Subcutaneous abdominal adipose tissue (tissue), 5 donors: ENCODE measurements around the gene KCNMB2.
"Not testable (repeated sequence)": the region's sequence is repeated elsewhere in the genome, so short reads cannot be mapped to it uniquely, and the experiment has no call there.

Experiments
- H3K27ac ChIP-seq: one replicate; pipeline ENCODE4 v1.7.0; 2013; ENCODE audit warnings: low read depth, mild to moderate bottlenecking, inconsistent platforms, low read length, moderate library complexity
- H3K27me3 ChIP-seq, 5 donors: one replicate each; pipeline ENCODE4 v1.7.0; 2013; ENCODE audit warnings: low read length in 5 of 5, inconsistent platforms in 1 of 5; ENCODE audit not compliant: control insufficient read depth in 5 of 5, insufficient read depth in 4 of 5
- H3K36me3 ChIP-seq, 5 donors: one replicate each; pipeline ENCODE4 v1.7.0; 2013; ENCODE audit warnings: low read length in 5 of 5; ENCODE audit not compliant: control insufficient read depth in 5 of 5, insufficient read depth in 5 of 5
- H3K4me1 ChIP-seq, 5 donors: one replicate each; pipeline ENCODE4 v1.7.0; 2013; ENCODE audit warnings: low read length in 5 of 5, mild to moderate bottlenecking in 3 of 5, moderate library complexity in 1 of 5; ENCODE audit not compliant: control insufficient read depth in 5 of 5, insufficient read depth in 5 of 5
- H3K4me3 ChIP-seq, 5 donors: one replicate each; pipeline ENCODE4 v1.7.0; 2013; ENCODE audit warnings: low read length in 5 of 5, low read depth in 1 of 5
- H3K9ac ChIP-seq, 5 donors: one replicate each; pipeline ENCODE4 v1.7.0; 2013; ENCODE audit warnings: low read length in 5 of 5, mild to moderate bottlenecking in 4 of 5, moderate library complexity in 3 of 5
- H3K9me3 ChIP-seq, 5 donors: one replicate each; pipeline ENCODE4 v1.7.0; 2013; ENCODE audit warnings: low read length in 5 of 5; ENCODE audit not compliant: control insufficient read depth in 5 of 5
- donor health status: healthy.
- donor health status: healthy.
- donor health status: healthy.
- donor health status: healthy.
- donor health status: healthy.

Gene KCNMB2

DNA sequence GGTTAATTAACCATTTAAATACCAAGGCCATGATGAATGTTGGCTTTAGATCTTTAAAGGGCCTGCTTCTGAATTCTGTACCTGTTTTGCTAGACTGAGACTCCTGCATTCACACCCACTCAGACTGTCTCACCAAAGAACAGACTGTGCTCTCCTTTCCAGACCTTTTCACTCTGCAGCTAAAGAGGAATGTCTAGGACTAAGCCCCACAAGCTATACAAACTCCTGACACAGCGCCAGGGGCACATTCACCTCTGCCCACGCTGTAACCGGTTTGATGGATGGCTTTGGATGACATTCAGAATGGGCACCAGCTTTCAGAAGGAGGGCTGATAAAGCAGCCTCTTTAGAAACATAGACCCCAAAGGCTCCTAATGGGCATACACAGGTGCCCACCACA is 200.1 kb downstream of the KCNMB2 start:
- no peak overlapping the region for H3K27ac ChIP-seq
- no peaks in the 10 kb centered on the region for H3K4me1 ChIP-seq
- H3K36me3 ChIP-seq: no peaks in the 10 kb centered on the region
- H3K9me3 ChIP-seq: peaks cover 0 to 2% (median 0%) of the 10 kb centered on the region in 5 donors
- no peak overlapping the region for H3K4me3 ChIP-seq
- H3K27me3 ChIP-seq: no peaks in the 10 kb centered on the region
- no peak overlapping the region for H3K9ac ChIP-seq

DNA sequence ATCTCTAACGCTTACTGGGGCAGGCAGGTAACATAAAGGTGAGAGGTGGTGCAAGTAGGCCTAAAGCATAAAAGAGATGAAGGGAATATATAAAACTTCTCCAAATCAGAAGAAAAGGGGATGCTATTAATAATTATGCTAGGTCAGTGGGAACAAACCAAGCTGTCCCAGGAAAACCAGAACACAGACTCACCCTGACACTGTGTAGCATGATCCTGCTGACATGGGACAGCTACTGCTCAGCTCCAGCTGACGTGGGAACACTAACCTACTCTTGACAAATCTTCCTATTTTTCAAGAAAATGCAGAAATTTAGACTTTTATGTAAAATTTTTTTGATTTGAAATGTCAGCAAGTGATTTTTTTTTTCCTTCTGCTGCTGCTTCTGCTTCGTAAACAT is 203.5 kb downstream of the KCNMB2 start:
- Histone ChIP-seq H3K27ac (no peak overlapping the region), H3K4me1 (no peaks in the 10 kb centered on the region), H3K27me3 (no peaks in the 10 kb centered on the region), H3K4me3 (no peak overlapping the region), H3K9me3 (no peaks in the 10 kb centered on the region), H3K36me3 (no peaks in the 10 kb centered on the region), H3K9ac (no peak overlapping the region)

DNA sequence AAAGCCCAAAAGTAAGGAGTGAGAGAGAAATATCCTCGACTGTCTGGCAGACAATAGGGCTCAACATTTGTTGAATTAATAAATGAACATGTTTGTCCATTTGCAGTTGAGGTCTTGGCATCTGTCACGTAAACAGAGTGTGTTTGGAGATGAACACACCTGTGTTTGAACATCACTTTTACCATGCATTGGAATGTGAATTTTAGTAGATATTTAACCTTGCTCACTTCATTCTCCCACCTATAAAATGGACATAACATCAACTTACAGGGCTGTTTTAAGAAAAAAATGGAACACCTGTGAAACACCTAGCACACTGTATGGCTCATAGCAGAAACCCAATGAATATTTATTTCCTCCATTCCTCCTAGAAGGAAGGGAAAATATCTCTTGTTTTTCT is 204.8 kb downstream of the KCNMB2 start:
- H3K4me3 ChIP-seq: no peak overlapping the region
- H3K4me1 ChIP-seq: no peaks in the 10 kb centered on the region
- H3K36me3 ChIP-seq: no peaks in the 10 kb centered on the region
- H3K9me3 ChIP-seq: no peaks in the 10 kb centered on the region
- H3K9ac ChIP-seq: no peak overlapping the region
- H3K27ac ChIP-seq: no peak overlapping the region
- no peaks in the 10 kb centered on the region for H3K27me3 ChIP-seq

DNA sequence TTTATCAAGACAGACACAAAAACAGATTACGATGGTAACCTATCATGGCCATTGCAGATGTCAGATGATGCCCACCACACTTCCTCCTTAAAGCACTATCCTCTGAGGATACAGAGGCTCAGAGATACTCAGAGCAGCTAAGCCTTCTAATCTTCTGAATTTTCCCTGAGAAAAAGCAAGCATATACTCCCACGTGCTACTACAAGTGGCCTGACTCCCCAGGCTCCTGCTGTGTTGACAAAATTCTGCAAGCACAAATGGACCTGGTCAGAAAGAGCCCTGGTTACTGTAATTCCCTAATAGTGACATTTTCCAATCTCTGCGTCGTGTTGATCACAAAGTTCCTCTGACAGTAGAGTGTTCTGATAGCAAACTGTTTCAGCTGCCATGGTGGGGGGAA is 207.1 kb downstream of the KCNMB2 start:
- Histone ChIP-seq H3K9me3 (peaks cover 0 to 2% (median 0%) of the 10 kb centered on the region in 5 donors), H3K4me3 (no peak overlapping the region), H3K27me3 (no peaks in the 10 kb centered on the region), H3K36me3 (no peaks in the 10 kb centered on the region), H3K9ac (no peak overlapping the region), H3K4me1 (no peaks in the 10 kb centered on the region), H3K27ac (no peak overlapping the region)

DNA sequence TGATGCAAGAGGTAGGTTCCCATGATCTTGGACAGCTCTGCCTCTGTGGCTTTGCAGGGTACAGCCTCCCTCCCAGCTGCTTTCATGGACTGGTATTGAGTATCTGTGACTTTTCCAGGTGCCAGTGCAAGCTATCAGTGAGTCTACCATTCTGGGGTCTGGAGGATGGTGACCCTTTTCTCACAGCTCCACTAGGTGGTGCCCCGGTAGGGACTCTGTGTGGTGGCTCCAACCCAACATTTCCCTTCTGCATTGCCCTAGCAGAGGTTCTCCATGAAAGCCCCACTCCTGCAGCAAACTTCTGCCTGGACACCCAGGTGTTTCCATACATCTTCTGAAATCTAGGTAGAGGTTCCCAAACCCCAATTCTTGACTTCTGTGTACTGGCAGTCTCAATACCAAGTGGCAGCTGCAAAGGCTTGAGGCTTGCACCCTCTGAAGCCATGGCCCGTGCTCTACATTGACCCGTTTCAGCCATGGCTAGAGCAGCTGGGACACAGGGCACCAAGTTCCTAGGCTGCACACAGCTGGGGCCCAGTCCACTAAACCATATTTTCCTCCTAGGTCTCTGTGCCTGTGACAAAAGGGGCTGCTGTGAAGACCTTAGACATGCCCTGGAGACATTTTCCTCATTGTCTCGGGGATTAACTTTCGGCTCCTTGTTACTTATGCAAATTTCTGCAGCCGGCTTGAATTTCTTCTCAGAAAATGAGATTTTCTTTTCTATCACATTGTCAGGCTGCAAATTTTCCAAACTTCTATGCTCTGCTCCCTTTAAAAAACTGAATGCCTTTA is 209.8 kb downstream of the KCNMB2 start:
- H3K9ac ChIP-seq, H3K9me3 ChIP-seq, H3K4me1 ChIP-seq, H3K36me3 ChIP-seq, H3K27ac ChIP-seq, H3K4me3 ChIP-seq, H3K27me3 ChIP-seq: not testable (repeated sequence)

DNA sequence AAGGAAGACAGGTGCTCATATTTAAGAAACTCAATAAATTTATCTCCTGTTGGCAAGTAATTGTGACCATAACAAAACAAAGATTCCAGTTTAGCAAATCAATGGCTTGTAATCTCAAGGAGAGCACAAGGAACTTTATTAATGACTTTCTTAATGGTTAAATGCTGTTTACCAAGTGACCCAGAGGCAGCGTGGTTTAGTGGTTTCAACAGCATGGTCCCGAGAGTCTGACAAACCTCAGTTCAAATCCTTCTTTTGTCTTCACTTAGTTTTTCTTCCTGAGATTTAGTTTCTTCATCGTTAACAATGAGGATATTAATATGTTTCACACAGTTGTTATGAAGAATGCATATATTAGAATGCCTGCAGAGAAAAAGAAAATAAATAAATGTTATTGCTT is 212.6 kb downstream of the KCNMB2 start:
- Histone ChIP-seq H3K4me3 (no peak overlapping the region), H3K27ac (no peak overlapping the region), H3K4me1 (no peaks in the 10 kb centered on the region), H3K9me3 (peaks cover 0 to 2% (median 0%) of the 10 kb centered on the region in 5 donors), H3K36me3 (no peaks in the 10 kb centered on the region), H3K27me3 (no peaks in the 10 kb centered on the region), H3K9ac (no peak overlapping the region)

DNA sequence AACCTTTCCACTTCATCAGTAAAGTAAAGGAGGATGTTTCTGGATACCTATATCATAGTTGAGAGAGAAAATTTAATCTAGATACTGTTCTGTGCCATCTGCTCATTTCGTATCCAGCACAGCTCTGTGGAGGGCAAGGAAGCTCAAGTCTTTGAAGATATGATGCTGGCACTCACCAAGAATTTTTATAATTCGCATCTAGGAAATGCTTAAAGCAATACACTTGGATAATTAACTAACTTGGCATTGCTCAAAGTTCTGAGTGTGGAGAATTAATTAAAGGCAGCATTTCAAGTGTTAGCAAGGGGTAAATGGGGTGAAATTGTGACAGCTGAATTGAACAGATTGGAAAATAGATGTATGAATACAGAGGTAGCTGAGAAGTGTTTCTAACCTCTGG is 213.2 kb downstream of the KCNMB2 start:
- Histone ChIP-seq H3K36me3 (no peaks in the 10 kb centered on the region), H3K4me3 (no peak overlapping the region), H3K9ac (no peak overlapping the region), H3K27ac (no peak overlapping the region), H3K4me1 (no peaks in the 10 kb centered on the region), H3K27me3 (no peaks in the 10 kb centered on the region), H3K9me3 (peaks cover 0 to 2% (median 0%) of the 10 kb centered on the region in 5 donors)

DNA sequence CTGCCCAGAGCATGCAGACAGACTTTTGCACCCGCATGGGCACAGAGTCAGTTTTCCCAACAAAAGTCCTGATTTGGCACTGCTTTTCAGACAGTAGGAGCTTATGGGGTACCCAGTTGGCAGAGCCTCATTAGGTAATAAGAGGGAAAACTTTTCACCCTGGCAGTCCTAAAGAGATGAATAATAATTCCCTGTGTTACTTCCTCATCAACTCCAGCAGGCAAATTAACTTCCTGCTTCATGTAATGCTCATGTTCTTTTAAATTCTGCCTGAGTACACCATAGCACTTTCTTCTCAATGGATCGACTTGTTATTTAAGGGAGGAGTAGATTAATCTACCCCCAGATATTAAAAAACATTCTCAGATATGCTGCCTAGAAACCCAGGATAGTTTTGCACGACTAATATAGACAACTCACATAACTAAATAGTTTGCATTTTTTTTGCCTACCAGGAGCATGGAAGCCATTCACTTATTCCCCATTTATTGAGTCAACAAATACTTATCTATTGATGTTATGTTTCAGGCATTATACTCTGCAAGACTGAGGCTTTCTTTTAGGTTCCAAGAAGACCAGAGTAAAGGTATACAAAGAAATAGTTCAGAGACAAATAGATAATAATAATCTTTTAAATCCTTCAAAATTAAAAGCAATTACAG is 214.5 kb downstream of the KCNMB2 start:
- no peaks in the 10 kb centered on the region for H3K4me1 ChIP-seq
- no peaks in the 10 kb centered on the region for H3K36me3 ChIP-seq
- no peaks in the 10 kb centered on the region for H3K27me3 ChIP-seq
- no peak overlapping the region for H3K9ac ChIP-seq
- no peak overlapping the region for H3K4me3 ChIP-seq
- H3K27ac ChIP-seq: no peak overlapping the region
- peaks cover 0 to 2% (median 0%) of the 10 kb centered on the region in 5 donors for H3K9me3 ChIP-seq

DNA sequence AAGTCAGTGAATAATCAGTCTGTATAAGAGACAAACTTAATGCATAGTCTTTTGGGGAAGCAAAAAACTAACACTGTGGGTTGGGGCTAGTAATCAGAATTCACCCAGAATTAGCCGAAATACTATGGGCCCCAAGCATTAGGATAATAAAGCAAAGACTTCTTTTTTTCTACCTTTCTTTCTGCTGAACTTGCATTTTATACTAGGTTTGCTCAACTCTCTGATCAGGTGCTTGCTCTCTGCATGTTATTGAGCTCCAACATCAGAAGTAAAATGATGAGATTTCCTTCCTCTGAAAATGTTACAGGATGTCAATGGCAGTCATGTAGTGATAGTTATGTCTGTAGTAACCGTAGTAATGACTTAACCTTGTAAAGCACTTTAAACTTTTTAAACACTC is 216.6 kb downstream of the KCNMB2 start:
- Histone ChIP-seq H3K4me3 (no peak overlapping the region), H3K9me3 (no peaks in the 10 kb centered on the region), H3K9ac (no peak overlapping the region), H3K4me1 (no peaks in the 10 kb centered on the region), H3K36me3 (no peaks in the 10 kb centered on the region), H3K27me3 (no peaks in the 10 kb centered on the region), H3K27ac (no peak overlapping the region)

DNA sequence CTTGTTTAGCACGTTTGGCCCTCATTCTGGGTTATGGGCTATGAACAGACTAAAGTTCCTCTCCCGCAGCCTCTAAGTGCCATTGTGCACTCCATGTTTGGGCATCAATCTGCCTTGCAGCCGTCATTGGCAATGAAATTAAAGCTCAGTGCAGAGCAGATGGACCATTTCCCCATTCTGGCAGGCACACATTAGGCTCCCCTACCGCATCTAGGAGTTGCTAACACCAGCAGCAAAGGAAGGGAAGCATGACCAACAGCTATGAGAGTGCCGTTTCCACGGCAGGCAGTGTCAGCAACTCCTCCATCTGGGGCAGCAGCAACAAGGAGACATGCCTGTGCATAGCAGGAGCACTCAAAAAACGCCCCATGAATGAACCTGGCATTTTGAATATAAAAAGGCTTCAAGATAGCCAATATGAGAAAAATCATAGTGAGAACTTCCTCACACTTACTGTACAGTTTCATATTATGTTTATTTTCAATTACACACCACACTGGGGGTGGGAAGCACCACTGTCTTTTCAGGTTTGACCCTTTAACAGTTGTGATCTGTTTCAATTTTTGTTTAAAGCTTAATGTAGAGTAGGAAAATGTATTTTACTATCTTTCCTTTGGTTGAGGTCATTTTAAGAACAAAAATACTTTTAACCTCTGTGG is 218.7 kb downstream of the KCNMB2 start:
- Histone ChIP-seq H3K4me1 (no peaks in the 10 kb centered on the region), H3K36me3 (no peaks in the 10 kb centered on the region), H3K4me3 (no peak overlapping the region), H3K9me3 (no peaks in the 10 kb centered on the region), H3K27me3 (no peaks in the 10 kb centered on the region), H3K27ac (no peak overlapping the region), H3K9ac (no peak overlapping the region)
